ENCODE results near the gene XRCC5. TPM values are rescaled to one million over a fixed set of nuclear protein-coding genes. Genes with fewer than 3 reads are reported as not detected.
"Not testable (repeated sequence)": the region's sequence is repeated elsewhere in the genome, so short reads cannot be mapped to it uniquely, and the experiment has no call there.

The XRCC5 gene
- total RNA-seq, 4 donors from 2014 or later: 112 to 153 (median 143) TPM

DNA sequence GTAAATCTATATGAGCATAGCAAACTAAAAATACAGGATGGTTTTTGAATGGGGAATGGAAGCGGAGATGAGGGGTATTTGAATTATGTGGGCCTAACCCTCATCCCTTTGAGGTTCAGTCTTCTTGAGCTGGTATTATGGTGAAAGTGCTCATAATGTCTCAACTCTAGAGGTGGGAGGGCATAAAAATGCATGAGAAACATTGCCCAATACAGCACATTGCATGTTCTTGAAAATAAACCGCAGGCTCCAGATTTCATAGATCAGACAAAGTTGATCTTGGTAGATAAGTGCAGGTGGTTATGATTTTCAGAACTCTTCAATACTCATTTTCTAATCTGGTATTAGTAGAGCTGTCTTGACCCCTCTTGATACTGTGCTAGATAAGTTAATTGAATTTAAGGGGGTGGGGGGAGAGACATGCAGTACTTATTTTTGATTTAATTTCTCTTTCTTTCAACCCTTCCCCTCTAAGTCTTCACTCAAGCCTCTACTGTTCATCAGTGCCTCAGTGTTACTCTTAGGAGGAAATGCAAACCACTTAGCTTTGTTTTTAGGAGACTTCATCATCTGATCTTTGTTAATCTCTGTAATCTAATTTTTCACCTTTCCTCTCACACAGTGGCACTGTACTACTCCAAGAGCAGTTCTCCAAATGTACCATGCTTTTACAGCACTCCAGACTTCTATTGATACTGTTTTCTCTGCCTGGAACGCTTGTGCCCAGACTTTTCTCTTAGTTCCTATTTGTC, 22.2 kb downstream of the XRCC5 start:
- DNase-seq (ENCODE audit: low spot score): no peak

DNA sequence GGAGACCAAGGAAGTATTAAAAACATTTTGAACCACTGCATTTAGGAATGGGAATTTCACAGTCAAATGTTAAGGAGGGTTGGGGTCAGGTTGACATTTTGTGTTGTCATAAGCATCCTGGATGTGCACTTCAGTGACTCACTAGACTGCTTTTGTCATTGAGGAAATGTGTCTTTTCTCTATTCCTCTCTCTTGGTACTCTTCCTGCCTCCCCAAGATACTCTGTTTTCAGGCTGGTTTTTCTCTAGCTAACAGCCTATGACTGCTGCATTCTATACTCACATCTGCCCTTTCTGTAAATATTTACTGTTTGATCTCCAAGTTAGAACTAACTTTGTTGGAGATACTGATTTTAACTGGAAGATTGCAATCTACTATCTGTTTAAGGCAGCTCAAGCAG, 23.4 kb downstream of the XRCC5 start:
- TF ChIP-seq, protein P1, sequence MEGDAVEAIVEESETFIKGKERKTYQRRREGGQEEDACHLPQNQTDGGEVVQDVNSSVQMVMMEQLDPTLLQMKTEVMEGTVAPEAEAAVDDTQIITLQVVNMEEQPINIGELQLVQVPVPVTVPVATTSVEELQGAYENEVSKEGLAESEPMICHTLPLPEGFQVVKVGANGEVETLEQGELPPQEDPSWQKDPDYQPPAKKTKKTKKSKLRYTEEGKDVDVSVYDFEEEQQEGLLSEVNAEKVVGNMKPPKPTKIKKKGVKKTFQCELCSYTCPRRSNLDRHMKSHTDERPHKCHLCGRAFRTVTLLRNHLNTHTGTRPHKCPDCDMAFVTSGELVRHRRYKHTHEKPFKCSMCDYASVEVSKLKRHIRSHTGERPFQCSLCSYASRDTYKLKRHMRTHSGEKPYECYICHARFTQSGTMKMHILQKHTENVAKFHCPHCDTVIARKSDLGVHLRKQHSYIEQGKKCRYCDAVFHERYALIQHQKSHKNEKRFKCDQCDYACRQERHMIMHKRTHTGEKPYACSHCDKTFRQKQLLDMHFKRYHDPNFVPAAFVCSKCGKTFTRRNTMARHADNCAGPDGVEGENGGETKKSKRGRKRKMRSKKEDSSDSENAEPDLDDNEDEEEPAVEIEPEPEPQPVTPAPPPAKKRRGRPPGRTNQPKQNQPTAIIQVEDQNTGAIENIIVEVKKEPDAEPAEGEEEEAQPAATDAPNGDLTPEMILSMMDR (IDR thresholded peaks at IDR 0.05): no peak
- DNase-seq (ENCODE audit: low spot score): no peak
- no peak for ATAC-seq (ENCODE audit: low FRiP score)

More for the DNA sequence above, 22.2 kb downstream of the XRCC5 start:
- ATAC-seq (ENCODE audit: low FRiP score): no peak
- TF ChIP-seq, protein P1 (IDR thresholded peaks at IDR 0.05): no peak

DNA sequence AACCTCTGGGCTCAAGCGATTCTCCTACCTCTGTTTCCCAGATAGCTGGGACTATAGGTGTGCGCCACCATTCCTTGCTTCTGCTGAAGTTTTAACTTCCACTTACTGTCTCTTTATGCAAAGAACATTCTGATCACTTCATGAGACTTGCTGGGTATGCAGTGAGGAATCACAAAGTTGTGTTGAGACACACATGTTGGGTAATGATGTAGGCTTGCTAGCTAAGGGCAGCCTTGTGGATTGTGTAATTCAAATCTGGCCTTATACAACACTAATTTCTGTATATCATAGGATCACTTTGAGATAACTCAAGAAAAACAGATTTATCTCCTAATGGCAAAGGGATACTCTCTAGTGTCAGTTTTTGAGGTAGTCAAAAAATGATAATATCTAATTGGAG, 24.2 kb downstream of the XRCC5 start:
- DNase-seq (ENCODE audit: low spot score) (no peak), ATAC-seq (ENCODE audit: low FRiP score) (no peak)
- TF ChIP-seq, protein P1 (IDR thresholded peaks at IDR 0.05): no peak

DNA sequence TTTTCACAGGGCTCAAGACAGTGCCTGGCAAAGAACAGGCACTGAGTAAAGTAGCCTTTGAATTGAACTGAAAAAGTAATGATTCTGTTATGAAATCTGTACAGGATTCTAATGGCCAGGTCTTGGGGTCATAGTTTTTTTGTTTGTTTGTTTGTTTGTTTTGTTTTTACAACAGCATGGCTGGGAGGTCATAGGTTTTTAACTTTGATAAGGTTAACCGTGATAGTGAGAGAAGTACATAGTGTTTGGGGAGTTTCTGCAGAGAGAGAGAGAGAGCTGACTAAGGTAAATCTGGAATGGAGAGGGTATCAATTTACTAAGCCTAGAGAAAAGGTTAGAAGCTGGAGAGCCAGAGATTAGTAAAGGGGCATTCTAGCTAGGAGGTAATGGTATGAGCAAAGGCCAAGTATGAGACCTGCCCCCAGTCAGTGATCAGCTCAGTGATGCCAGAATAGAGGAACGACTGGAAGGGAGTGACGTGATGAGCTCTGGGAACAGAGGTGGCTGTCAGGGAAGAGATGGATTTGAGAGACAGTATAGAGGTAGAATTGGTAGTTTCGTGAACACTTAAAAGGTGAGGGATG, 25.9 kb downstream of the XRCC5 start:
- DNase-seq (ENCODE audit: low spot score): no peak
- ATAC-seq (ENCODE audit: low FRiP score): no peak
- TF ChIP-seq, protein P1 (IDR thresholded peaks at IDR 0.05): no peak

DNA sequence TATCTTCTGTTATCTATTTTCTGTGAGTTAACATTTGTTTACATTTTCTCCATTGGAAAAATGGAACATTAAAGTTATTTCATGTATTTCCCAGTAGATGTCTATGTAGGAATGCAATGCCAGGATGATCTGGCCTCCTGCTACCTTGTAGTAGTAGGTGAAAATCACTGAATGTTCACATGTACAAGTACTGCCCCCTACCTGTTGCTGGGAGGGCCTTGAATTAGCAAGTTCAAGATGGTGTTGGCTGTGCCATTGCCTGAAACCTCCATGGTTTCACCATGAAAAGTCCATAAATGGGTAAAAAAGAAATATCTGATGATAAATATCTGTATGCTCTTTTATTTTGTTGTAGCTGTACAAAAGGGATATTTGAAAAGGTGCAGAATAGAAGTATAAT, 30.7 kb downstream of the XRCC5 start:
- ATAC-seq (ENCODE audit: low FRiP score): no peak
- TF ChIP-seq, protein P1 (IDR thresholded peaks at IDR 0.05): no peak
- no peak for DNase-seq (ENCODE audit: low spot score)

DNA sequence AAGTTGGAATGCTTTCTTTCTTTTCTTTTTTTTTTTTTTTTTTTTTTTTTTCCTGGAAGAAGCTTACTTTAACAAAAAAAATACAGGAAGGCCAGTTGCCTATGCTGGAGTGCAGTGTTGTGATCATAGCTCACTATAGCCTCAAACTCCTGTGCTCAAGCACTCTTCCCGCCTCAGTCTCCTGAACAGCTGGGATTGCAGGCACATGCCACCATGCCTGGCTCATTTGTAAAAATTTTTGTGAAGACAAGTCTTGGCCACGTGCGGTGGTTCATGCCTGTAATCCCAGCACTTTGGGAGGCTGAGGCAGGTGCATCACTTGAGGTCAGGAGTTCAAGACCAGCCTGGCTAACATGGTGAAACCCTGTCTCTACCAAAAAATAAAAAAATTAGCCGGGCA, 32.4 kb downstream of the XRCC5 start:
- DNase-seq (ENCODE audit: low spot score); ATAC-seq (ENCODE audit: low FRiP score): not testable (repeated sequence)

DNA sequence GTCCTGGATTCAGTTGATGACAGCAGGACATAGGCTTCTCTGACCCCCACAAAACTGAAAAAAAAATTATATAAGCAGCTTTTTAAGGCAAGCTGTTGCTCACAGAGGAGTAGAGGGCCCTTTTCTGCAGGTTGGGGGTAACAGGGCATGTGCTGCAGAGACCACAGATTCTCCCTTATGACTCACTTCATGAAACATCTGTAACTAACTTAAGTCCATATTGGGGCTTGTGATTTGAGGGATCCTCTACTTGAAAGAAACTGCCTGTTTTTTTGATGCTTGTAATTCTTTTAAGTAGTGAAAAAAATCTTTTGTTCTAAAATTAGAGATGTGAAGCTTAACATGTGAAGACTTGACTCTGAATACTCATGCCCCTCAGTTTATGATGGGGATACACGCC, 33.4 kb downstream of the XRCC5 start:
- DNase-seq (ENCODE audit: low spot score) (no peak), ATAC-seq (ENCODE audit: low FRiP score) (no peak)
- TF ChIP-seq, protein P1 (IDR thresholded peaks at IDR 0.05): no peak
